HL-60 (cell line): Measurements from ENCODE around the gene NKX1-1.

ENCODE experiments used
- DNase-seq, 2 experiments: peaks; one replicate each; pipeline ENCODE4 v3.0.0-alpha.2; 2010 to 2020; ENCODE audit warnings: low read depth in 1 of 2, low spot score in 1 of 2
- H3K27ac ChIP-seq: fragments of 250-450 bp; sonication (Bioruptor Pico); replicated peaks from 2 replicates; pipeline ENCODE4 v1.5.1; 2020; ENCODE audit warnings: mild to moderate bottlenecking, moderate library complexity
- H3K27me3 ChIP-seq: fragments of 250-450 bp; sonication (Bioruptor Pico); 2 replicates; pipeline ENCODE4 v1.5.1; 2021; ENCODE audit warnings: mild to moderate bottlenecking, moderate library complexity; ENCODE audit not compliant: insufficient read depth, poor library complexity, severe bottlenecking
- H3K4me3 ChIP-seq: replicated peaks from 2 replicates; pipeline ENCODE4 v1.5.1; 2011; ENCODE audit warnings: mild to moderate bottlenecking, control low read depth, low read length; ENCODE audit not compliant: insufficient read depth
- CTCF ChIP-seq: IDR thresholded peaks from one replicate; pipeline ENCODE4 v1.5.1; 2011; ENCODE audit warnings: low read length, control low read depth, inconsistent platforms; ENCODE audit not compliant: insufficient read depth
- GABPA ChIP-seq: IDR thresholded peaks from 2 replicates; pipeline ENCODE4 v1.6.1; 2012; ENCODE audit warnings: low read depth
- POLR2AphosphoS5 ChIP-seq: IDR thresholded peaks from 2 replicates; pipeline ENCODE4 v1.6.1; 2012; ENCODE audit warnings: low read depth
- REST ChIP-seq: IDR thresholded peaks from 2 replicates; pipeline ENCODE4 v1.6.1; 2012; ENCODE audit warnings: low read depth; ENCODE audit not compliant: insufficient replicate concordance
- SPI1 ChIP-seq: IDR thresholded peaks from 2 replicates; pipeline ENCODE4 v1.6.1; 2012; ENCODE audit warnings: low read depth, mild to moderate bottlenecking, borderline replicate concordance

Gene NKX1-1

GRCh38 chr4:1358421-1359143, 47.7 kb downstream of the NKX1-1 start:
- Histone ChIP-seq H3K27ac (no peak overlapping the region), H3K27me3 (no peaks in the 10 kb centered on the region), H3K4me3 (no peak overlapping the region)
- no peak for TF ChIP-seq POLR2AphosphoS5
- TF ChIP-seq GABPA: no peak
- TF ChIP-seq CTCF: no peak
- no peak for TF ChIP-seq SPI1
- TF ChIP-seq REST: no peak
- DNase-seq: no peak

GRCh38 chr4:1357356-1358248, 48.6 kb downstream of the NKX1-1 start:
- H3K27me3 ChIP-seq: no peaks in the 10 kb centered on the region
- DNase-seq: no peak
- no peak overlapping the region for H3K4me3 ChIP-seq
- TF ChIP-seq GABPA: no peak
- TF ChIP-seq CTCF: no peak
- no peak for TF ChIP-seq SPI1
- TF ChIP-seq POLR2AphosphoS5: no peak
- TF ChIP-seq REST: no peak
- H3K27ac ChIP-seq: no peak overlapping the region

GRCh38 chr4:1356181-1356998, 49.9 kb downstream of the NKX1-1 start:
- no peak for TF ChIP-seq SPI1
- peak; percentile 74 for TF ChIP-seq CTCF
- no peak for TF ChIP-seq POLR2AphosphoS5
- no peak for TF ChIP-seq REST
- TF ChIP-seq GABPA: no peak
- H3K4me3 ChIP-seq: no peak overlapping the region
- H3K27me3 ChIP-seq: no peaks in the 10 kb centered on the region
- DNase-seq: peak in 1 of 2 experiments; percentile 30
- H3K27ac ChIP-seq: no peak overlapping the region
